GM19455 (cell line): ENCODE results near the gene NXPH4.

ENCODE experiments used
- ATAC-seq: cut with Tn5 transposase; IDR thresholded peaks from one replicate; pipeline ENCODE4 v1.9.1; 2021; ENCODE audit not compliant: unreplicated experiment

Gene NXPH4

GRCh38 chr12:57270966-57271470 is 54.4 kb downstream of the NXPH4 start:
- no peak for ATAC-seq

- ATAC-seq, result no peak
Observed at GRCh38 chr12:57272337-57273151, 56.0 kb downstream of the NXPH4 start.

- ATAC-seq, result no peak
Observed at GRCh38 chr12:57273516-57273915, 56.9 kb downstream of the NXPH4 start.
